Psoas muscle (tissue), 8 donors: ENCODE measurements around the gene ANO7. TPM values are rescaled to one million over a fixed set of nuclear protein-coding genes. Genes with fewer than 3 reads are reported as not detected.

Experiments
- ATAC-seq, 4 donors: fragments of 200-7000 bp; cut with Tn5 transposase; one replicate each; pipeline ENCODE4 v1.9.1; 2020; ENCODE audit warnings: moderate library complexity in 3 of 4, mild to moderate bottlenecking in 2 of 4
- DNase-seq, 2 donors: peaks; one replicate each; pipeline ENCODE4 v3.0.0-alpha.2; 2020
- H3K27ac ChIP-seq: fragments of 200-600 bp; one replicate; pipeline ENCODE4 v1.8.0; 2022
- H3K27me3 ChIP-seq, 3 donors: fragments of 200-600 bp in 1 of 3; one replicate each; pipeline versions ENCODE4 v1.6.1 to v1.8.0; 2013 to 2022; ENCODE audit warnings: low read length in 2 of 3, mild to moderate bottlenecking in 2 of 3, moderate library complexity in 1 of 3; ENCODE audit not compliant: insufficient read depth in 3 of 3
- H3K36me3 ChIP-seq, 2 donors: fragments of 200-600 bp in 1 of 2; one replicate each; pipeline versions ENCODE4 v1.6.1 to v1.8.0; 2013 to 2022; ENCODE audit warnings: low read depth in 1 of 2, mild to moderate bottlenecking in 1 of 2, moderate library complexity in 1 of 2; ENCODE audit not compliant: insufficient read depth in 1 of 2
- H3K4me1 ChIP-seq: fragments of 200-600 bp; one replicate; pipeline ENCODE4 v1.8.0; 2022
- H3K4me3 ChIP-seq: fragments of 200-600 bp; one replicate; pipeline ENCODE4 v1.8.0; 2022; ENCODE audit warnings: mild to moderate bottlenecking
- H3K9me3 ChIP-seq: fragments of 200-600 bp; one replicate; pipeline ENCODE4 v1.8.0; 2022
- CTCF ChIP-seq: fragments of 200-600 bp; IDR thresholded peaks from one replicate; pipeline ENCODE4 v1.8.0; 2022; ENCODE audit warnings: antibody characterized with exemption
- WGBS, 3 donors: extraction: QIAGEN DNeasy Blood & Tissue Kit; methylation state at CpG; one replicate each; pipeline versions ENCODE4 v1.1.6 to v1.1.7; 2013; 5-methylcytosine and 5-hydroxymethylcytosine counted together
- intact Hi-C, 2 donors: fragments of 100-400 bp; cut with DNase I; formaldehyde crosslinking; loops; one replicate each; pipeline versions ENCODE4 v1.11.0 to v1.14.2; 2022
- long read RNA-seq, 2 donors: library from polyadenylated mRNA; unstranded; transcript quantifications; one replicate each; pipeline ENCODE4 v2.0.0, GENCODE V29; 2021
- polyA plus RNA-seq, 3 donors: library from polyadenylated mRNA; stranded (reverse); fragments of 200-250 nt; gene quantifications; one replicate each; pipeline ENCODE4 v1.2.3, GENCODE V29; 2013
- total RNA-seq, 4 donors: library from RNA; stranded (reverse); fragmentation: NEBNext Ultra II Directional in 2 of 4; extraction: Animal tissue kit (Norgen Biotek cat#: 25700) in 2 of 4; gene quantifications; one replicate each; pipeline versions ENCODE4 v1.2.1 to v1.2.4, GENCODE V29; 2021 to 2023
- donor health status: healthy with polysubstance abuse.
- donor health status: DM: no; HTN: no; CAD: no; lungs with moderate emphysema.
- donor health status: Bipolar disorder and iron deficiency.
- donor health status: healthy.
- donor health status: DM: yes; HTN: yes; CAD: no.
- donor health status: DM: no; HTN: no; CAD: no.
- donor health status: DM: no; HTN: no; CAD: no.
- donor health status: DM: yes; HTN: yes; CAD: no.

Gene ANO7
- total RNA-seq (1 to 10 TPM in 1 of 4 donors, under 1 TPM in 3; 0.36 to 1.8 (median 0.64) TPM), polyA plus RNA-seq (under 1 TPM; 0.22 to 0.55 (median 0.34) TPM)
- long read RNA-seq, donor 1, partial matches to known transcripts: 0 of 1 reads
- long read RNA-seq, donor 1, other reads (novel, unspliced or antisense): 1 of 1 reads
- long read RNA-seq, donor 2, partial matches to known transcripts: 0 of 2 reads
- long read RNA-seq, donor 2, other reads (novel, unspliced or antisense): 2 of 2 reads

GRCh38 chr2:241188361-241189092 lies at the start of gene ANO7:
Gene ANO7 (plus strand): TSS chr2:241188677. CDS start chr2:241190064, 1,387 bp downstream.
- ATAC-seq (no peak), DNase-seq (no peak)
- WGBS, 3 donors: 56 to 58% (median 58%) methylated on average over 19 to 21 of the region's 21 CpGs
- H3K4me3 ChIP-seq: no peak within 1 kb of the TSS
- peaks cover 0 to 4% of the 10 kb centered on the region in 2 donors for H3K36me3 ChIP-seq
- H3K9me3 ChIP-seq: no peaks in the 10 kb centered on the region
- no peak for TF ChIP-seq CTCF
- no peak within 1 kb of the TSS for H3K27ac ChIP-seq
- H3K4me1 ChIP-seq: no peaks in the 10 kb centered on the region
- H3K27me3 ChIP-seq: no peaks in the 10 kb centered on the region
- intact Hi-C loops: no loop called here

GRCh38 chr2:241139531-241140444 lies 48.7 kb upstream of the ANO7 start:
- Histone ChIP-seq H3K9me3 (no peaks in the 10 kb centered on the region), H3K27me3 (no peaks in the 10 kb centered on the region), H3K27ac (no peak overlapping the region), H3K36me3 (no peaks in the 10 kb centered on the region), H3K4me1 (no peaks in the 10 kb centered on the region), H3K4me3 (no peak overlapping the region)
- peak in 1 of 2 donors; percentile 29 for DNase-seq
- 92 to 95% (median 94%) methylated on average over 24 of the region's 24 CpGs for WGBS, 3 donors
- ATAC-seq: no peak
- TF ChIP-seq CTCF: no peak
- intact Hi-C loops: no loop called here

- no peak for ATAC-seq
- no peak for TF ChIP-seq CTCF
- no peaks in the 10 kb centered on the region for H3K9me3 ChIP-seq
- H3K4me3 ChIP-seq: no peak overlapping the region
- intact Hi-C loops: no loop called here
- peak in 1 of 2 donors; percentile 41 for DNase-seq
- no peaks in the 10 kb centered on the region for H3K4me1 ChIP-seq
- no peaks in the 10 kb centered on the region for H3K27me3 ChIP-seq
- H3K27ac ChIP-seq: no peak overlapping the region
- no peaks in the 10 kb centered on the region for H3K36me3 ChIP-seq
- 94 to 99% (median 97%) methylated on average over 10 of the region's 10 CpGs for WGBS, 3 donors
Observed at GRCh38 chr2:241140445-241140840, 48.0 kb upstream of the ANO7 start.

- no peak for ATAC-seq
- DNase-seq: peak in 1 of 2 donors; percentile 35
- intact Hi-C loops: no loop called here
- no peak for TF ChIP-seq CTCF
- no peaks in the 10 kb centered on the region for H3K36me3 ChIP-seq
- WGBS, 3 donors: 94 to 95% (median 95%) methylated on average over 14 of the region's 14 CpGs
- H3K4me1 ChIP-seq: no peaks in the 10 kb centered on the region
- no peaks in the 10 kb centered on the region for H3K27me3 ChIP-seq
- no peaks in the 10 kb centered on the region for H3K9me3 ChIP-seq
- no peak overlapping the region for H3K27ac ChIP-seq
- H3K4me3 ChIP-seq: no peak overlapping the region
Observed at GRCh38 chr2:241141214-241141770, 47.2 kb upstream of the ANO7 start.
